ENCODE measurements around the gene SLC2A13.

The SLC2A13 gene

GRCh38 chr12:39803151-39803550, 302.7 kb downstream of the SLC2A13 start:
- Histone ChIP-seq H3K4me1 (ENCODE audit: insufficient read depth, low read length, poor library complexity, severe bottlenecking) (no peaks in the 10 kb centered on the region), H3K9me2 (replicated peaks; ENCODE audit: low read depth, low read length) (no peaks in the 10 kb centered on the region), H4K20me1 (ENCODE audit: insufficient read depth, low read length, poor library complexity, severe bottlenecking) (no peaks in the 10 kb centered on the region), H2AFZ (ENCODE audit: low read length) (no peak overlapping the region), H3K79me2 (ENCODE audit: insufficient read depth, low read length) (no peaks in the 10 kb centered on the region), H3K4me3 (ENCODE audit: low read length, poor library complexity, severe bottlenecking) (no peak overlapping the region), H3K9ac (ENCODE audit: low read depth, low read length, poor library complexity, severe bottlenecking) (no peak overlapping the region), H3K36me3 (ENCODE audit: insufficient read depth, low read length) (no peaks in the 10 kb centered on the region), H3K4me2 (ENCODE audit: low read depth, low read length, poor library complexity, severe bottlenecking) (no peak overlapping the region), H3F3A (ENCODE audit: low read depth) (no peaks in the 10 kb centered on the region), H3K9me3 (ENCODE audit: insufficient read depth, low read depth, low read length) (no peaks in the 10 kb centered on the region), H3K27me3 (ENCODE audit: insufficient read depth, low read length, poor library complexity, severe bottlenecking) (no peaks in the 10 kb centered on the region)
- TF ChIP-seq CTCF (conservative IDR thresholded peaks at IDR 0.05; ENCODE audit: low read length), result no peak
- TF ChIP-seq EZH2phosphoT487 (IDR thresholded peaks at IDR 0.05; ENCODE audit: borderline replicate concordance), result no peak

DNA sequence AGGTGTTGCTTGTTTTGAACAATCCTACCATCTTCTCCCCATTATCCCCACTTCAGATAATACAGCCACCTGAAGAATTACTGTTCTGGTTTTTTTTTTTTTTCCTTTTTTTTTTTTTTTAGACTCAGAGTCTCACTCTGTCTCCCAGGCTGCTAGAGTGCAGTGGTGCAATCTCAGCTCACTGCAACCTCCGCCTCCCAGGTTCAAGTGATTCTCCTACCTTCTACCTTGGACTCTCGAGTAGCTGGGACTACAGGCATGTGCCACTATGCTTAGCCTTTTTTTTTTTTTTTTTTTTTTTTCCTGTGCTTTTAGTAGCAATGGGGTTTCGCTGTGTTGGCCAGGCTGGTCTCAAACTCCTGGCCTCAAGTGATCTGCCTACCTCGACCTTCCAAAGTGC, 306.9 kb downstream of the SLC2A13 start:
- H3K9ac ChIP-seq (ENCODE audit: low read depth, low read length, poor library complexity, severe bottlenecking), result no peak overlapping the region
- no peaks in the 10 kb centered on the region for H4K20me1 ChIP-seq (ENCODE audit: insufficient read depth, low read length, poor library complexity, severe bottlenecking)
- H3K9me2 ChIP-seq (replicated peaks; ENCODE audit: low read depth, low read length), result no peaks in the 10 kb centered on the region
- no peak overlapping the region for H3K4me3 ChIP-seq (ENCODE audit: low read length, poor library complexity, severe bottlenecking)
- H2AFZ ChIP-seq (ENCODE audit: low read length), result no peak overlapping the region
- H3K4me2 ChIP-seq (ENCODE audit: low read depth, low read length, poor library complexity, severe bottlenecking), result no peak overlapping the region
- H3K79me2 ChIP-seq (ENCODE audit: insufficient read depth, low read length), result no peaks in the 10 kb centered on the region
- H3K36me3 ChIP-seq (ENCODE audit: insufficient read depth, low read length), result no peaks in the 10 kb centered on the region
- H3K9me3 ChIP-seq (ENCODE audit: insufficient read depth, low read depth, low read length), result no peaks in the 10 kb centered on the region
- TF ChIP-seq CTCF (conservative IDR thresholded peaks at IDR 0.05; ENCODE audit: low read length) (no peak), EZH2phosphoT487 (IDR thresholded peaks at IDR 0.05; ENCODE audit: borderline replicate concordance) (no peak)
- no peaks in the 10 kb centered on the region for H3K27me3 ChIP-seq (ENCODE audit: insufficient read depth, low read length, poor library complexity, severe bottlenecking)
- H3K4me1 ChIP-seq (ENCODE audit: insufficient read depth, low read length, poor library complexity, severe bottlenecking), result no peaks in the 10 kb centered on the region
- H3F3A ChIP-seq (ENCODE audit: low read depth), result no peaks in the 10 kb centered on the region

- Histone ChIP-seq H3K9me3 (ENCODE audit: insufficient read depth, low read depth, low read length) (no peaks in the 10 kb centered on the region), H3K27me3 (ENCODE audit: insufficient read depth, low read length, poor library complexity, severe bottlenecking) (no peaks in the 10 kb centered on the region), H3K4me2 (ENCODE audit: low read depth, low read length, poor library complexity, severe bottlenecking) (no peak overlapping the region), H3K4me1 (ENCODE audit: insufficient read depth, low read length, poor library complexity, severe bottlenecking) (no peaks in the 10 kb centered on the region), H3K9me2 (replicated peaks; ENCODE audit: low read depth, low read length) (no peaks in the 10 kb centered on the region), H3K79me2 (ENCODE audit: insufficient read depth, low read length) (no peaks in the 10 kb centered on the region), H2AFZ (ENCODE audit: low read length) (no peak overlapping the region), H3F3A (ENCODE audit: low read depth) (no peaks in the 10 kb centered on the region), H3K4me3 (ENCODE audit: low read length, poor library complexity, severe bottlenecking) (no peak overlapping the region), H3K9ac (ENCODE audit: low read depth, low read length, poor library complexity, severe bottlenecking) (no peak overlapping the region), H4K20me1 (ENCODE audit: insufficient read depth, low read length, poor library complexity, severe bottlenecking) (no peaks in the 10 kb centered on the region), H3K36me3 (ENCODE audit: insufficient read depth, low read length) (no peaks in the 10 kb centered on the region)
- no peak for TF ChIP-seq CTCF (conservative IDR thresholded peaks at IDR 0.05; ENCODE audit: low read length)
- TF ChIP-seq EZH2phosphoT487 (IDR thresholded peaks at IDR 0.05; ENCODE audit: borderline replicate concordance), result no peak
Measured at GRCh38 chr12:39798429-39798828, 307.5 kb downstream of the SLC2A13 start.
